ENCODE measurements around the gene PBX1.
"Not testable (repeated sequence)": the region's sequence is repeated elsewhere in the genome, so short reads cannot be mapped to it uniquely, and the experiment has no call there.

The PBX1 gene

DNA sequence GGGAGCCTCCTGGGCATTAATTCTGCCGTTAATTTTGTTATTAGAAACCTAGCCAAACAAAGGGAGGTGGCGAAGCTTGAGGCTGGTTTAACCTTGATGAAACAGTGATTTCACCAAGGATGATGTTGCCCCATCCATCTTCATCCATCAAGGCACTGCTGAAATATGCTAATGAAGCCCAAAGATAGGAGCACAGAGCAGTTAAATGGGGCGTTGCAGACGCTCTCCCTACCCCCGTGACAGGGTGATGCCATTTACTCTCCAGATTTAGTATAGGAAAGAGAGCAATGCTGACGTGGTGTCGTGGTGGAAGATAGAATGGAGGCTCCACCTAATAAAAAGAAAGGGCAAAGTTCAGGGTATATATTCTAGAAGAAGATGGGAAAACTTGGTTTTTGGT lies 84.0 kb downstream of the PBX1 start:
- DNase-seq (ENCODE audit: low read depth in 2 of 2) = no peak

DNA sequence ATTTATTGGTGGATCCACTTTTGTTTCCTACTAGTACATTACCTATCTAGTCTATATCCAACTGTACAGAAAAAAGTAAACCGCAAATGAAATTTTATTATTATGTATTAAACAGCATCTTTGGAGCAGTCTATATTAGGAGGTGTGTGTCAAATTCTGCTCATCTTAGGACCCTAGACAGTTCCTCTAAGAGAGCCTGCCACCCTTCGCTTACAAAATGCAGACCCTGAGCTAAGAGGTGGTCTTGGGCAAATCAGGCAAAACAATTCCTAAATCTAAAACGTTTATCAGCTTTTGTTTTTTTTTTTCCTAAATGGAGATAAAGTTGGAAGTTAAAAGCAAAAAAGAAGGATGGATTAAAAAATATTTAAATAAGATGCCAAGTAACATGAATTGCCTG lies 85.3 kb downstream of the PBX1 start:
- DNase-seq (ENCODE audit: low read depth in 2 of 2) = no peak

DNA sequence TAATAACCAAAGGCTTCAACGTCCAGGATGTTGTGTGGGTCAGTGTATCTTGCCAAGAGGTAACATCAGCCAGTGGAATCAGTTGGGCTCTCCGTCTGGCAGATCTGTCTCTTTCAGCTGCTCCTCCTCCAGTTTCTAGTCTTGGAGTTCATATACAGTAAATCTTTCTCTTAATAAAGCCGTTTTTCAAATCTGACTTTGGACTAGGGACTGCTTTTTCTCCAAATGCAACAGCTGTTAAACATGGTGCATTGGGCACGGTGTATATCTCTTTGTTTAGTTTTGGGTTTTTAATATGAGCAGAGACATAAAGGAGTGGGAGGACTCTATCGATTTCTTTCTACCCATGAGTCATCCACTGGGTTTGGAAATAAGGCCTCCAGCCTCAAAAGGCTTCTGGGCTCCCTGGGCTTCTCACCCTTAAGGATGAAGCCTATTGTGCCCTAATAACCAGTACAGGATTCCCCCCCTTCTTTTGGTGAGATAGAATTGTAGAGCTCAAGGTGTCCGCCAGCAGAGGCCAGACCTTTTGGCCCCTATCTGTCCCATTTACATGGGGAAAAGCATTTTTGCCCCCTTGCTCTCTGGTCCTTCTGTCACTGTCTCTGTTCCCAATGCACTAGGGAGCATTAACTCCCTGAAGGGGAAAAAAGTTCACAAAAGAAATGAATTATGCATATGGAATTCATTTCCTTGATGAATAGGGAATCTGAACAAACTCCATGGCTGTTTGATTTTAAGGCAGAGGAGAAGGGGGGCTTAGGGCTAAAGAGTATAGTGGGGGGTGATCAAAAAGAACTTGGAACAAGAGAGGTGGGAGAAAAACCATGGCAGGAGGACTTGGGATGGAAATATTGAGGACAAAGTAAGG lies 86.0 kb downstream of the PBX1 start:
- DNase-seq (ENCODE audit: low read depth in 2 of 2) = no peak

DNA sequence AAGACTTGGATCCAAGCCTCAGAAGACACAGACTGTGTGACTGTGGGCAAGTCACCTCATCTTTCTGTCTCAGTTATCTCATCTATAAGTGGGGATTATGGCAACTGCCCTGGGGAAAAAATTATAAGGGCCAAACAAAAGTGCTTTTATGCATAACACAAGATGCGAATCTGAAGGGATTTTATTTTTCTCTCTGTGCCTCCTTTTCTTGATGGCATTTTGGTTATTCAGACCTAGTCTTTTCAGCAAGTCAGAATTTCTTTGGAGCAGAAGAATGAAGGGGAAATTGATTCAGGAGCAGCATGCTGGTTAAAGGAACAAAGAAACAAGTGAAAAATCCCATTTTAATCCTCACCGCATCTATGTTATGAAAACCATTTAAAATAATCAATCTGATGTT lies 86.9 kb downstream of the PBX1 start:
- no peak for DNase-seq (ENCODE audit: low read depth in 2 of 2)

DNA sequence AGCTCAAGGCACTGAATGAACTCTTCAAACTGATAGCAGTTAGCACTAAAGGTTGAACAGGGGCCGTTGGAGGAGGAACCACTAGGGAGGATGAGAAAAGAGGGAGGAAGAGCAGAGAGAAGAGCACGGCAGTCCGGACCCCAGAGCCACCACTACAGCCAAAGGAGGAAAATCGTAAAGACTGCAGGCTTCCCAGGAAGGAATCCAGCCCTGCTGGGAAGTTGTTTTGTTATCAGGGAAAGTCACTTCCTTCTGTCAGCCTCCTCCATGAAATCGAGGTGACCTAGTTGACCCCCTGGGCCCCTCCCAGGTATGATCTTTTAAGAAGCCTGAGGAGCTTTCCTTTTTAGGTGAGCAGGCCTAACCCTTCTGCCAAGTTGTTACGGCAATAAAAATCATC lies 88.2 kb downstream of the PBX1 start:
- DNase-seq (ENCODE audit: low read depth in 2 of 2) = no peak

DNA sequence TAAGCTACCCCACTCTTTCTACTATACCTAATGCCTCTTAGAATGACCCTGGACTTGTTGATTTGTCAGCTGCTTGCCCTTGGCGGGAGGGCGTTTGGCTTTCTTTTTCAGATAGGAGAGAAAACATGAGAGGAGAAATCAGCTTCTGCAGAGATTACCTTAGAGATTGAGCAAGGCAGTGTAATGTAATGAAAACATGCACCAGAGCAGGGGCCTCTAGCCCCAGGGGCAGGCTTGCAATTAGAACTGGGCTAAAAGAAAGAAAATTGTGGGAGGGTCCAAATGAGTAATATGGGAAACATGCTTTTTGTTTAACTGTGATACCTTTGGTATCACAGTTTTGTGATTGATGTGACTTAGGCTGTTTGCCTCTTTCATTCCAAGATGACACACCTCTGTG lies 89.7 kb downstream of the PBX1 start:
- no peak for DNase-seq (ENCODE audit: low read depth in 2 of 2)

DNA sequence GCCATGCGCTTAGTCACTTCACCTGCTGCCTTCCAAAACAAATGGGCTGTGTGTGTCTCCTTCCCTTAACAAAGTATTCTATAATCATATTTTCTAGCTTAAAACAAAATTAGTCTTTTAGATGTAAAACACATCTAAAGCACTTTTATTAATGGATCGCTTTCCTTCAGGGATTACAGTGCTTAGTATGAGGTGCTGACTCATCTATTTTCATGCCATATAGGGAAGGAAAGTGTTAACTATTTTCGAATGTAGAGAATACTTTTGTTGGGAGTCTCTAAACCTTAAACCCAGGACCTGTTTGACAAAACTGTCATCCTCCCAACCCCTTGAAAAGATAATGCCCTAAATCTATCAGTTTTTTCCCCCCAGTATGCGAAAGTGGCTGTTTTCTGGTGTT lies 90.2 kb downstream of the PBX1 start:
- DNase-seq (ENCODE audit: low read depth in 2 of 2) = no peak

DNA sequence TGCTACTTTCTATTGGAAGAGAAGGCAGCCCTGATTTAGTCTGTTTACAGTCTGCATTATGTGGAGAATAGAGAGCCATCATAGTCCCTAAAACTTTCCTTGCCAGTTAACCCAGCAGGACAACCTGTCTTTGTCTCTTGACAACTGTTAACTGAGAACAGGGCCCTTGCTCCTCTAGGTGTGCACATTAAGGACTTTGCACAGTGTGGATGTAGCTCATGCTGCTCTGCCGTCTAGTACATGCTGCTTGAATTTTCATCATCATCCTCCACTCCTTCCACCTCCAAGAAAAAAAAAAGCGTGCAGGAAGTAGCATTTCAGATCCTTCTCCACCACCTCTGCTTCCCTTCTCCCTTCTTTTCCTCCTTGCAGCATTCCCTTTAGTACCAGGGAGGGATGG lies 91.5 kb downstream of the PBX1 start:
- no peak for DNase-seq (ENCODE audit: low read depth in 2 of 2)

DNA sequence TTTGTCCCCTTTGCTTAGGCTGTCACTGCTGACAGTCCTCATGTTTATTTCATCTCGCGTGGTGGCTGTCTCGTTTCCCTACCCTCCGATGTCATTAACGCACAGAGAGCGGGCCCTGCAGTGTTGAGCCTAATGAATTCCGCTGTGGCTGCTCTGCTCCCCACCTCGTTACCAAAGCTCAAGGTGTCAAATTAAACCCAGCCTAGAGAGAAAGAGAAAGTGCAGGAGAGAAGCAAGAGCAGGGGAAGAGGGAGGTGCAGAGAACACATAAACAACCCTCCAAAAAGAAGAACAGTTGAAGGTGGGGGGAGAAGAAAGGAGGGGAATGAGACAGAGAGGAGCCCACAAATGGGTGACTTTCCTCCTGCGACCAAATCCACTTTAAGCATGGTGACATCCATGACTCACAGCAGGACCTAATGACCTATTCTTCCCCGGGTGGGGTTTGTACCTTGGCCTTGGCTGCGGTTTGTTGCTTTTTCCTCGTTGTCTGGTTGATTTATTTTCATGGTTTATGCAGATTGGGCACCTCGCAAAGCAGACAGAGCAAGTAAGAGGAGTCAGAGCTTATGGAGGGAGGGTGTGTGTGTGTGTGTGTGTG lies 92.5 kb downstream of the PBX1 start:
- no peak for DNase-seq (ENCODE audit: low read depth in 2 of 2)

DNA sequence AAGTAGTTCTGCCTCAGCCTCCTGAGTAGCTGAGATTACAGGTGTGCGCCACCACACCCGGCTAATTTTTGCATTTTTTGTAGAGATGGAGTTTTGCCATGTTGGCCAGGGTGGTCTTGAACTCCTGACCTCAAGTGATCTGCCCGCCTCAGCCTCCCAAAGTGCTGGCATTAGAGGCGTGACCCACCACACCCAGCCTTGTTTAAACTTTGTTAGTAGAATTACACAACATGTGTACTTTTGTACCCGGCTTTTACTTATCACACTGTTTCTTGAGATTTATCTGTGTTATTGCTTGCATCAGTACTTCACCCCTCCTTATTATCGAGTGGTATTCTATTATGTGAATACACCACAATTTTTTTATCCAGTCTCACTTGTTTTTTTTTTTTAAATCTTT lies 94.0 kb downstream of the PBX1 start:
- not testable (repeated sequence) for DNase-seq (ENCODE audit: low read depth in 2 of 2)

DNA sequence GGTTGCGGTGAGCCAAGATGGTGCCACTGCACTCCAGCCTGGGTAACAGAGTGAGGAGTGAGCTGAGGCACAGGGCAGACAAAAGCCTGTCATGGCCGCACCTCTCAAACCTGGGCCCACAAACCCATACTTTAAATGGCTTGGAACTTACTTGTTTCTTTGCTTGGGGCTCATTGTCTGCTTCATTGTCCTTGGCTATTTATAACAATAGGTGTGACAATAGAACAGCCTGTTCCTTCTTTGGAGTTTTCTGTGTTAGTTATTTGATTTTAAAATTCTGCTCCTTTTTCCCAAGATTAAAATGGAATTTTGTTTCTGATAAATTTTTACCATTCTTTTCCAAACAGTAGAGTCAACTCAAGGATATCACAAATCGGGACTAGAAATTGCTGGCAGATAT lies 94.7 kb downstream of the PBX1 start:
- no peak for DNase-seq (ENCODE audit: low read depth in 2 of 2)

DNA sequence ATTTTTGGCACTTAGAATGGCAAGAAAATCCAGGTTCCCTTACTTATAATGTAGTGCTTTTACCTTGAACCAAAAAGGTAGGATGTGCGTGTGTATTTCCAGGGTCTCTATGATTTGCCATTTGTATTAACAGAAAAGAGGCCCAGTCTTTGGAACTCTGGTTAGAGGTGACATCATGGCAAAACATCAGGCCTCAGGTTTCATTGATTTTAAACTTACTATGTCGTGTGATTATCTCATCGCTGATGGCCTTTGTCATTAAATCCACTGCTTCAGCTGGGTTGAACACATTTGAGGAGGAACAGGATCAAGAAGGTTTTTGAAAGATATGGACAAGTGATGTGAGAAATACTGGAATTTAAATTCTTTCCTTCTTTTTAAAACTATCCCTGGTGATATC lies 95.2 kb downstream of the PBX1 start:
- DNase-seq (ENCODE audit: low read depth in 2 of 2) = no peak

DNA sequence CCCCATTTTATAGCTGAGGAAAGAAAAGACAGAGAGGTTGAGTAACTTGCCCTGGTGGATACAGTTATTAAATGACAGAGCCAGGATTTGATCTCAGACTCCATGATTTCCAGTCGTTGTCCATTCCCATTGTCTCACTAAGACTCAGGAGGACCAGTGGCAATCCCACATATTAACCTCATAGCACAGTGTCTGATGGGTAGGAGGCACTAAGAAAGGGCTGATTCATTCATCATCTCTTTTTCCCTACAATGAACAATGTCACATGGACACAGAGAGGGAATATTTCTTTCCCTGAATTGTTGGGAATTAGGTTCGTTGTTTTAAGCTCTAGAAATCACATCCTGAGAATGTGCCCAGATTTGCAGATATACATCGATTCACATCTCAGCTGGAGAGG lies 99.9 kb downstream of the PBX1 start:
- no peak for DNase-seq (ENCODE audit: low read depth in 2 of 2)

DNA sequence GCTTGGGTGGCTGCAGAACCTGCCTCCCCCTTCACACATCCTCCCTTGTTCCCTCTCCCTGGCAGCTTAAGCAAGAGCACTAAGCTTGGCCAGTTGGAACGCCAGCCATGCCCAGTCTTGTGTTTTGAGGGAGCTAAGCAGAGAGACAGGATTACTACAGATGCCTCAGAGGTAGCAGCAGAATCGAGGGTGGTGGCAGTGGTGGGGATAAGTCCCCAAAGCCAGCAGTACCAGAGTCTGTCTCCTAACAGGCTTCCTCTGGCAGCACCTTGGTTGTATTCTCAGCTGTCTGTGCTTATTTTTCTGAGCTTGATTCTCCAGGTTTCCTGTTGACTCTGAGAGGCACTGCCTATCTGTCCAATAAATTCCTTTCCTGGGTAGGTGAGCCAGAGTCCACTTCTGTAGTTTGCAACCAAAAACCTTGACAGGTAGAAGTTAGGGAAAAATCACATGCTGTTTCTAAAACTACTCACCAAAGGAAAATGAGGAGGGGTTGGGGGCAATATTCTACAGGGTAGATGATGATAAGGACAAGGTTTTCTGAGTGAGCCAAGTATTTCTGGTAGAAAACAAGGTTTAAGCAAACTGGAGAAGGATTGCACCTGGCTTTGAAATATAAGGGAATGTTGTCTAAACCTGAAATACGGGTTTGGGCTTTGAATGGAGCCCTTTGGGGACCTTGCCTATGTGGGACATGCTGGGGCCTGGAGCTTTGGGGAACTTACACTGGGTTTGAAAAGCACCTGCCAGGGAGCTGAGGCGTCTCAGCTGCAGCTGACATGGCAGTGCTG lies 100.8 kb downstream of the PBX1 start:
- no peak for DNase-seq (ENCODE audit: low read depth in 2 of 2)

DNA sequence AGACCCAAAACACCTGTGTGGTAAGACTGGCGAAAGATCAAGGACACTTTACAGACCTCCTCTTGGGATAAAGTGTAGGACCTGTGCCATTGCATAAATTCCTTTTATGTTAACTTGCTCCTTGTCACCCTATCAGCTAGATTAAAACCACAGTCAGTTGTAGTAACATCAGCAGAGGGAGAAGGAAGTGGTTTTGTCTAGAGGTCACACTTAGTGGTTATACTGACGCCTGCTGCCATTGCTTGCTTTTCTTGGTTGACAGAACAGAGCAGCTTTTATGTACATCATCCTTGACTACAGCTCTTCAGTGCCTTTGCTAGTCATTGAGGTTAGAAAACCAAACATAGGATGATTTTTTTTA lies 101.4 kb downstream of the PBX1 start:
- no peak for DNase-seq (ENCODE audit: low read depth in 2 of 2)

DNA sequence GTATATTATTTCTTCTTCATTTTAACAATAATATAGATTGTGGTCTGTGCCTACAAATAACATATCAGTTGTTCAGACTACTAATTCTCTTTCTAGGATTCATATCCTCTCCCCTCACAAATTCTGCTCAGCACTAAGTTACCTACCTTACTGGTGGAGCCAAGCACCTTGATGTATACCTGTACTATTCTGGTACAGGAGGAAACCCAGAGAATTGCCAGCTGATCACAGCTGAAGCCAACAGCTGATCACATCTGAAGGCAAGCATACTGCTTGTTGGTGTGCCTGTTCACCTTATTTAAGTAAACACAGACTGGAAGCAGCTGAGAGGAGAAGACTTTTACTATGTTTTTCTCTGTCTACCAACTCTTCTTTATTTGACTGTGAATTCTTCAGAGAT lies 101.8 kb downstream of the PBX1 start:
- DNase-seq (ENCODE audit: low read depth in 2 of 2) = no peak

DNA sequence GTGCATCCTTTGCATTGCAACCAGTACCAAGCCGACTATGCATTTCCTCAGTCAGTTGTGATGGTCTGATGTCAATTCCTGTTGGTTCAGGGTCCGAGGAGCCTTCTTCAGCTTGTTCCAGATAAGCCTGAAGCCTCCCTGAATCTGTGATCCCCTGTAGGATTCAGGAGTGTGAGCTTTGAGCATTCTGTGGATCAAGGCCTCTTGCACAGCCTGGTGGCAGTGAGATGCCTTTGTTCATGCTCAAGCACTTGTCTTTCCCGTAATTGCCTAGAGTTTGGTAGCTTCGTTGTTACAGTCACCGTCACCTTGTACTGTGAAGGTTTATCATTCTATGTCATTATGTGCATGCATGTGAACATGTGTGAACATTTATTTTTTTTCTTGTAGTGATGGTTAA lies 103.5 kb downstream of the PBX1 start:
- no peak for DNase-seq (ENCODE audit: low read depth in 2 of 2)

DNA sequence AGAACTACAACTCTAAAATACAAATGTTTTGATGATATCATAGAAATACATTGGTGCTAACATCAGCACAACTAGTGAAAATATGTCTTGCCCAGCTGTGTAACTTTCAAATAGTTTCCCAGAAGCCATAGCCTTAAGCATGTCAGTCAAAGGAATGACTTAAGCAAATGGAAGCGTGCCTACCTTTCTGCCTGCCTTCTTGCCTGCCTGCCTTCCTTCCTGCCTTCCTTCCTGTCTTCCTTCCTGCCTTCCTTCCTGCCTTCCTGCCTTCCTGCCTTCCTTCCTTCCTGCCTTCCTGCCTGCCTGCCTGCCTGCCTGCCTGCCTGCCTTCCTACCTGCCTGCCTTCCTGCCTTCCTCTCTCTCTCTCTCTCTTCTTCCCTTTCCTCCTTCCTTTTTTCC lies 104.0 kb downstream of the PBX1 start:
- DNase-seq (ENCODE audit: low read depth in 2 of 2) = no peak

DNA sequence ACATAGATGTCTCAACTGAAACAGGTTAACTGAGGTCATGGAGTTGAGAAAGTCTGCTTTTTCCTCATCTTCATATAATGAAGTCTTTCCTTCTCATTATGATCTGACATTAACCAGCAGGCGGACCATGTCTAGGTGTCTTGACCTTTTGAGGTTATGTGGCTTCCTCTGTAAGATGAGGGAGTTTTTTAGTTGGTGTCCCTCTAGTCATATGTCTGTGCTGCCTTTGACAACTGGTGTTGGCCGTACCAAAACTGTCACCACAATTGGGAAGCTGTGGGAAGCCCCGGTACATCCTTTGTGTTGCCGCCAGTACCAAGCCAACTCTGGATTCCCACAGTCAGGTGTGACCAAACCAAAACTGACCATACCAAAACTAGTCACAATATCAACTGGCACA lies 105.1 kb downstream of the PBX1 start:
- DNase-seq (ENCODE audit: low read depth in 2 of 2) = no peak

DNA sequence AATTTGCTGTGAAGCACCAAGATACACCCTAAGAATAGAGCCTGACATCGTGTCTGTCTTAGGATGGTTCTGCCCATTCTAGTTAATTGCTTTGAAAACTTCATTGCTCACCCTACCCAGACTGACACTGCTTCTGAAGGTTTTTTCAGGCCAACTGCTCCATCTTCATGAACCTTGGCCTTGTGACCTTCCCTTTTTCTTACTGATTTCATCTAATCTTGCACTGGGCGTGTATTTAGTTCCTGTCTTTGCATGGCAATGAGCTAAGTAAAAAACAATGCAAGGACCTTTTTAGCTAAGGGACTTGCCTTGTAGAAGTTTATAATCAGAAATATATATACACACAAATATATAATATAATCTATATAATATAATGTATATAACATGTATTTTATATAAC lies 108.0 kb downstream of the PBX1 start:
- DNase-seq (ENCODE audit: low read depth in 2 of 2) = no peak

DNA sequence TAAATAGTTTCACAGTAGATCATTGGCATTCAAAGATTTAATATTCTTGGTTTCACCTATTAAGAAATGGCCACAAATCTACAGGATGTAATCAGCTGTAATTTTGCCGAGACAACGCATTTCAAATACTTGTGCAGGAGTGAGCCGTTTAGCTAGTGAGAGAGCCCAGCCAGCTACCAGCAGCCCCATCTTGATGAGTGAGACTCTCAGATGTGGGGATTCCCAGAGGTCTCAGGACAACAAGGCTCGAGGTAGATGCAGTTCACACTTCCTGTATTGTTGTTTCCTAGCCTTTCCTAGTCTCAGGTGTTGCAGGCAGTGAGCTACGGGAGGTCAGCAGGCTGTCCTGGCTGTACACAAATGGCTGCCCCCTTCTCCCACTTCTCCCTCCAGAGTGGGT lies 108.6 kb downstream of the PBX1 start:
- no peak for DNase-seq (ENCODE audit: low read depth in 2 of 2)

DNA sequence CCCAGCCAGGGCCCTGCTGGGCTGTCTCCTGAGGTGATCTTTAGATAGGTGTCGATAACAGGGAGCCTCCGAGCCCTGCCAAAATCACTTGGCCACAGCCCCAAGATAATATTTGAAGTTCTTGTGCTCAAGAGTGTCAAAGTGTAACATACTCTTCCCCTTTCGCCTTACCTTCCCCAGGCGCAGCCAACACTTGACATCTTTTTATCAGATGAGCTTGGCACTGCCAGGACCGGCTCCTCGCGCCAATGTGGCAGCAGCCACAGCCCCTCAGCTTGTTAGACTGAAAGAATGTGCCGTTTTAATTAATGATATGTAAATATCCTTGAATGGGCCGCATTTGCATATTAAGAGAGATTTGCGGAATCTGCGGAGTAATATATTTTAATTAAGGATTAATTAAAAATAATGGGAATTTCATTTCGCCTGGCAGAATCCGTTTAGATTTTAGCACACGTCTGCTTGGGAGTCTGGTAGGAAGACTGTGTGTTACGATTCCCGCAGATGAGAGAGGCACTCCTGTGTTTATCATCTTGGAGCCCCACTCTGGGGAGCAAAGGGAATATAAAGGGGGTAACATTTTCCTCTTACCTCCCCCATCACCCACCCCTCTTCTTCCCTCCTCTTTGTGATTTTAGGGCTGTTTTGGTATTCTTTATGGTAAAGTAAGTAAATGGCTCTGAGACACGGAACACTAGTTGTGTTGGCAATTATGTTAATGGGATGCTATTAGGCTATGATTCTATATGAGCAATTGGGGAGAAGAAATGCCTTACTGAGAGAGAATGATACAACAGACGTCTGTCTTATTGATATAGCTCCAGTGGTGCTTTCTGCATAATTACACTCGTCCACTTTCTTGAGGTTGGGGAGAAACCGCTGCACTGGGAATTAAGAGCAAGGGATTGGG lies 109.8 kb downstream of the PBX1 start:
- DNase-seq (ENCODE audit: low read depth in 2 of 2) = no peak

Measured in stimulated activated CD4-positive, alpha-beta T cell treated with anti-CD3 and anti-CD28 coated beads, Interleukin-4, amount 100 ng/mL, for 48 hours (primary cell).